ENCODE measurements around the gene OR11A1.

- no peak for TF ChIP-seq CTCF (IDR thresholded peaks at IDR 0.05)
- no peak for TF ChIP-seq POLR2A (IDR thresholded peaks at IDR 0.05)
These were observed 37.4 kb downstream of the OR11A1 start for GRCh38 chr6:29419516-29419915.

All from transverse colon (tissue), 3 donors.